SK-N-SH (cell line): ENCODE data around the gene ITGA6. TPM values are rescaled to one million over a fixed set of nuclear protein-coding genes. Genes with fewer than 3 reads are reported as not detected.

Experiments
- CTCF ChIA-PET: fragments of 300-600, 350-600 bp; formaldehyde crosslinking; extraction: SDS; loops from one replicate; lab custom pipeline; 2021; lab: Yijun Ruan, JAX
- POLR2A ChIA-PET: fragments of 350-600 bp; sonication (Branson Sonifier 250); formaldehyde crosslinking; extraction: SDS; loops from one replicate; lab custom pipeline; 2020; ENCODE audit warnings: antibody characterized with exemption, inconsistent platforms; lab: Yijun Ruan, JAX
- DNase-seq: peaks from one replicate; pipeline ENCODE4 v3.0.0; 2012
- H2AFZ ChIP-seq: fragments of 200-600 bp; sonication (generic); 2 replicates; pipeline ENCODE4 v1.8.1; 2016; ENCODE audit warnings: antibody characterized with exemption, mild to moderate bottlenecking, low read depth
- H3F3A ChIP-seq: fragments of 200-600 bp; sonication (generic); replicated peaks from 2 replicates; pipeline ENCODE3; 2016; ENCODE audit warnings: antibody characterized with exemption, mild to moderate bottlenecking; ENCODE audit not compliant: insufficient read depth
- H3K27ac ChIP-seq, 2 experiments: fragments of 200-500 bp in 1 of 2; fragments of 200-600 bp in 1 of 2; sonication (Bioruptor generic) in 1 of 2; sonication (generic), shearing (Covaris generic) in 1 of 2; 2 replicates each; pipeline versions ENCODE4 v1.5.1 to v1.6.1; 2014 to 2016; ENCODE audit warnings: low read depth in 2 of 2, inconsistent platforms in 1 of 2, low read length in 1 of 2, mild to moderate bottlenecking in 1 of 2, mixed read lengths in 1 of 2
- H3K27me3 ChIP-seq: fragments of 200-600 bp; sonication (generic), shearing (Covaris generic); 2 replicates; pipeline ENCODE4 v1.6.1; 2016; ENCODE audit warnings: mixed run types; ENCODE audit not compliant: insufficient read depth
- H3K36me3 ChIP-seq, 2 experiments: fragments of 200-500 bp in 1 of 2; fragments of 200-600 bp in 1 of 2; sonication (Bioruptor generic) in 1 of 2; sonication (generic) in 1 of 2; replicated peaks in 1 of 2; 2 replicates each; pipeline versions ENCODE3 to v1.5.1; 2014 to 2016; ENCODE audit warnings: low read length in 1 of 2, mild to moderate bottlenecking in 1 of 2; ENCODE audit not compliant: insufficient read depth in 2 of 2, control insufficient read depth in 1 of 2
- H3K4me1 ChIP-seq, 2 experiments: fragments of 200-500 bp in 1 of 2; fragments of 200-600 bp in 1 of 2; sonication (Bioruptor generic) in 1 of 2; sonication (generic), shearing (Covaris generic) in 1 of 2; 2 replicates each; pipeline versions ENCODE4 v1.5.1 to v1.6.1; 2014 to 2016; ENCODE audit warnings: low read depth in 1 of 2, low read length in 1 of 2, mixed run types in 1 of 2; ENCODE audit not compliant: insufficient read depth in 2 of 2, control insufficient read depth in 1 of 2
- H3K4me2 ChIP-seq: fragments of 200-600 bp; sonication (generic), shearing (Covaris generic); 2 replicates; pipeline ENCODE4 v1.6.1; 2017; ENCODE audit warnings: mixed run types
- H3K4me3 ChIP-seq, 2 experiments: fragments of 200-500 bp in 1 of 2; fragments of 200-600 bp in 1 of 2; sonication (Bioruptor generic) in 1 of 2; sonication (generic), shearing (Covaris generic) in 1 of 2; 2 replicates each; pipeline versions ENCODE4 v1.5.1 to v1.8.1; 2014 to 2016; ENCODE audit warnings: low read depth in 2 of 2, inconsistent platforms in 1 of 2, low read length in 1 of 2, mild to moderate bottlenecking in 1 of 2, mixed read lengths in 1 of 2, moderate library complexity in 1 of 2
- H3K79me2 ChIP-seq: fragments of 200-600 bp; sonication (generic); 2 replicates; pipeline ENCODE4 v1.8.1; 2017; ENCODE audit warnings: mild to moderate bottlenecking; ENCODE audit not compliant: insufficient read depth
- H3K9ac ChIP-seq: fragments of 200-600 bp; sonication (generic); 2 replicates; pipeline ENCODE4 v1.6.1; 2017; ENCODE audit warnings: mixed run types
- H3K9me2 ChIP-seq: fragments of 200-600 bp; sonication (generic); 2 replicates; pipeline ENCODE4 v1.6.1; 2017; ENCODE audit warnings: mixed run types
- H3K9me3 ChIP-seq: fragments of 200-600 bp; sonication (generic); 2 replicates; pipeline ENCODE4 v1.6.1; 2017; ENCODE audit warnings: mixed run types, mild to moderate bottlenecking, moderate library complexity
- H4K20me1 ChIP-seq: fragments of 200-600 bp; sonication (generic); 2 replicates; pipeline ENCODE4 v1.6.1; 2017; ENCODE audit warnings: mild to moderate bottlenecking, mixed run types; ENCODE audit not compliant: insufficient read depth
- CHD2 ChIP-seq: fragments of 150-350 bp; IDR thresholded peaks from 2 replicates; pipeline ENCODE4 v1.6.1; 2018; ENCODE audit warnings: low read length; ENCODE audit not compliant: partially characterized antibody
- CTCF ChIP-seq: fragments of 200-600 bp; sonication (generic); IDR thresholded peaks from 2 replicates; pipeline ENCODE4 v1.6.1; 2017; ENCODE audit warnings: antibody characterized with exemption, mild to moderate bottlenecking, moderate library complexity
- ELF1 ChIP-seq: IDR thresholded peaks from 2 replicates; pipeline ENCODE4 v1.4.0; 2012
- EP300 ChIP-seq, 2 experiments: IDR thresholded peaks; 2 replicates each; pipeline versions ENCODE4 v1.4.0 to v1.6.1; 2012; ENCODE audit warnings: borderline replicate concordance in 1 of 2, low read depth in 1 of 2, low read length in 1 of 2
- EZH2phosphoT487 ChIP-seq: fragments of 200-600 bp; sonication (generic); IDR thresholded peaks from 2 replicates; pipeline ENCODE4 v1.6.1; 2017; ENCODE audit warnings: low read depth, mixed run types, mild to moderate bottlenecking, antibody characterized with exemption, moderate library complexity, borderline replicate concordance
- FOSL2 ChIP-seq: IDR thresholded peaks from 2 replicates; pipeline ENCODE4 v1.4.0; 2012; ENCODE audit warnings: low read depth, mild to moderate bottlenecking, moderate library complexity, borderline replicate concordance
- FOXJ3 ChIP-seq: sonication (generic); formaldehyde crosslinking; IDR thresholded peaks from 2 replicates; pipeline ENCODE4 v1.5.1; 2020; ENCODE audit warnings: mild to moderate bottlenecking, missing genetic modification reagents
- FOXM1 ChIP-seq: IDR thresholded peaks from 2 replicates; pipeline ENCODE4 v1.4.0; 2012; ENCODE audit warnings: low read depth, mild to moderate bottlenecking
- GABPA ChIP-seq: IDR thresholded peaks from 2 replicates; pipeline ENCODE4 v1.4.0; 2012; ENCODE audit warnings: low read depth, mild to moderate bottlenecking
- IRF3 ChIP-seq: fragments of 150-350 bp; IDR thresholded peaks from 2 replicates; pipeline ENCODE4 v1.6.1; 2016; ENCODE audit warnings: mild to moderate bottlenecking, low read depth, low read length
- MXI1 ChIP-seq: IDR thresholded peaks from 2 replicates; pipeline ENCODE4 v1.6.1; 2012; ENCODE audit warnings: mild to moderate bottlenecking, low read depth, low read length, improper control_type of control experiment
- RCOR1 ChIP-seq: fragments of 150-350 bp; IDR thresholded peaks from 2 replicates; pipeline ENCODE4 v1.6.1; 2017; ENCODE audit warnings: antibody characterized with exemption, low read length
- SIN3A ChIP-seq: IDR thresholded peaks from 2 replicates; pipeline ENCODE4 v1.6.1; 2012; ENCODE audit warnings: low read depth, mild to moderate bottlenecking, low read length, moderate library complexity, borderline replicate concordance
- SMC3 ChIP-seq: IDR thresholded peaks from 2 replicates; pipeline ENCODE4 v1.6.1; 2012; ENCODE audit warnings: low read depth, low read length, improper control_type of control experiment
- TAF1 ChIP-seq: IDR thresholded peaks from 2 replicates; pipeline ENCODE4 v1.6.1; 2012; ENCODE audit warnings: low read depth, mild to moderate bottlenecking, low read length, moderate library complexity, borderline replicate concordance
- TEAD4 ChIP-seq: IDR thresholded peaks from 2 replicates; pipeline ENCODE4 v1.4.0; 2012; ENCODE audit warnings: mild to moderate bottlenecking, borderline replicate concordance; ENCODE audit not compliant: insufficient read depth
- ZBTB33 ChIP-seq: IDR thresholded peaks from 2 replicates; pipeline ENCODE4 v1.4.0; 2012; ENCODE audit warnings: low read depth, borderline replicate concordance
- WGBS: methylation state at CpG from one replicate; pipeline ENCODE4 v1.1.6; 2017; ENCODE audit warnings: low lambda C conversion rate; 5-methylcytosine and 5-hydroxymethylcytosine counted together
- polyA plus RNA-seq, 3 experiments: library from polyadenylated mRNA; depleted of rRNA; stranded (reverse); fragments of >200 nt; gene quantifications; 2 replicates each; pipeline ENCODE4 v1.2.3, GENCODE V29; 2012
- TF ChIP-seq, protein P1 (sequence below): IDR thresholded peaks from 2 replicates; pipeline ENCODE4 v1.4.0; 2012; ENCODE audit warnings: low read depth
- TF ChIP-seq, protein P2 (sequence below): IDR thresholded peaks from 2 replicates; pipeline ENCODE4 v1.4.0; 2012; ENCODE audit warnings: low read depth, borderline replicate concordance

The ITGA6 gene
- polyA plus RNA-seq, 1 of the 3 experiments (the other 2 are of a cell fraction): 26.0 TPM

DNA sequence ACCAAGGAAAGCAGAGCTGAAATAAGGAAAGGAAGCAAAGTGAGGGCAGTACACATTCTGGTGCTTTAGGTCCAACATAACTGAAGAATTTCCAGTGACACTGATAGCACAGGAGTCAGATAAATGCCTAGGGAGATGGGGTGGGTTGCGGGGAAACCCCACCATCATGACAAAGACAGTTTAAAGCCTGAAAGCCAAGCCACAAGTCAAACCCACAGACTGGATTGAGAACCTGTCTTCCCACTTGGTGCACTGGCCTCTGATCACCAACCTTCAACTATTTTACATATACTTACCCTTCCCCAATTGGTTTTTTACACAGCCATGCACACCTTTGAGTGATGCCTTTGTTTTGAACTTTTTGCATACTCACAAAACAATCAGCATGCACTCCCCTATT lies 106.3 kb downstream of the ITGA6 start:
- no peak overlapping the region for H3K9ac ChIP-seq
- H3K4me1 ChIP-seq: no peaks in the 10 kb centered on the region
- H3K27me3 ChIP-seq: no peaks in the 10 kb centered on the region
- H3F3A ChIP-seq: no peaks in the 10 kb centered on the region
- H3K9me2 ChIP-seq: no peaks in the 10 kb centered on the region
- no peak overlapping the region for H3K4me2 ChIP-seq
- TF ChIP-seq FOSL2: no peak
- TF ChIP-seq, protein P1, sequence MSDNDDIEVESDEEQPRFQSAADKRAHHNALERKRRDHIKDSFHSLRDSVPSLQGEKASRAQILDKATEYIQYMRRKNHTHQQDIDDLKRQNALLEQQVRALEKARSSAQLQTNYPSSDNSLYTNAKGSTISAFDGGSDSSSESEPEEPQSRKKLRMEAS: no peak
- TF ChIP-seq CTCF: no peak
- no peak for TF ChIP-seq FOXJ3 (CRISPR knock-in tag)
- TF ChIP-seq, protein P2, sequence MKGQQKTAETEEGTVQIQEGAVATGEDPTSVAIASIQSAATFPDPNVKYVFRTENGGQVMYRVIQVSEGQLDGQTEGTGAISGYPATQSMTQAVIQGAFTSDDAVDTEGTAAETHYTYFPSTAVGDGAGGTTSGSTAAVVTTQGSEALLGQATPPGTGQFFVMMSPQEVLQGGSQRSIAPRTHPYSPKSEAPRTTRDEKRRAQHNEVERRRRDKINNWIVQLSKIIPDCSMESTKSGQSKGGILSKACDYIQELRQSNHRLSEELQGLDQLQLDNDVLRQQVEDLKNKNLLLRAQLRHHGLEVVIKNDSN: no peak
- no peak for TF ChIP-seq IRF3
- TF ChIP-seq TEAD4: no peak
- TF ChIP-seq ZBTB33: no peak
- TF ChIP-seq FOXM1: no peak
- no peak for TF ChIP-seq CHD2
- TF ChIP-seq EP300 (IDR thresholded peaks at IDR 0.05; ENCODE audit: borderline replicate concordance in 1 of 2, low read depth in 1 of 2, low read length in 1 of 2): no peak
- no peak for TF ChIP-seq EZH2phosphoT487
- no peak for TF ChIP-seq TAF1
- TF ChIP-seq SIN3A: no peak
- TF ChIP-seq MXI1: no peak
- TF ChIP-seq RCOR1: no peak
- TF ChIP-seq ELF1: no peak
- no peak for TF ChIP-seq GABPA
- TF ChIP-seq SMC3: no peak
- no peaks in the 10 kb centered on the region for H3K9me3 ChIP-seq
- ChIA-PET POLR2A (no interaction called here), CTCF (no interaction called here)
- H3K79me2 ChIP-seq: no peaks in the 10 kb centered on the region
- 100% methylated on average over 1 of the region's 1 CpG for WGBS
- DNase-seq: no peak
- no peak overlapping the region for H3K4me3 ChIP-seq
- no peak overlapping the region for H2AFZ ChIP-seq
- H3K36me3 ChIP-seq: no peaks in the 10 kb centered on the region
- H3K27ac ChIP-seq: no peak overlapping the region
- no peaks in the 10 kb centered on the region for H4K20me1 ChIP-seq
